HG03025 (cell line): Measurements from ENCODE around the gene GRAP2.
"Not testable (repeated sequence)": the region's sequence is repeated elsewhere in the genome, so short reads cannot be mapped to it uniquely, and the experiment has no call there.

Experiments
- ATAC-seq: cut with Tn5 transposase; IDR thresholded peaks from one replicate; pipeline ENCODE4 v1.9.1; 2021; ENCODE audit warnings: mild to moderate bottlenecking, moderate library complexity; ENCODE audit not compliant: unreplicated experiment, low FRiP score

GRAP2 gene

GRCh38 chr22:39942439-39943230 is 41.8 kb downstream of the GRAP2 start:
- ATAC-seq, result no peak

- no peak for ATAC-seq
These were observed 42.5 kb downstream of the GRAP2 start for GRCh38 chr22:39943337-39943736.

GRCh38 chr22:39943953-39944872 is 43.3 kb downstream of the GRAP2 start:
- no peak for ATAC-seq

- no peak for ATAC-seq
These were observed 45.2 kb downstream of the GRAP2 start for GRCh38 chr22:39946126-39946502.

GRCh38 chr22:39946503-39947219 is 45.8 kb downstream of the GRAP2 start:
- no peak for ATAC-seq

GRCh38 chr22:39947220-39948216 is 46.6 kb downstream of the GRAP2 start:
- ATAC-seq, result no peak

GRCh38 chr22:39949964-39950737 is 49.3 kb downstream of the GRAP2 start:
- ATAC-seq, result no peak

GRCh38 chr22:39951603-39952293 is 50.9 kb downstream of the GRAP2 start:
- ATAC-seq, result not testable (repeated sequence)

GRCh38 chr22:39952347-39952746 is 51.5 kb downstream of the GRAP2 start:
- no peak for ATAC-seq

GRCh38 chr22:39953101-39953500 is 52.2 kb downstream of the GRAP2 start:
- ATAC-seq, result no peak

GRCh38 chr22:39954584-39955055 is 53.7 kb downstream of the GRAP2 start:
- no peak for ATAC-seq

GRCh38 chr22:39955675-39956074 is 54.8 kb downstream of the GRAP2 start:
- ATAC-seq, result no peak

GRCh38 chr22:39956932-39957664 is 56.2 kb downstream of the GRAP2 start:
- no peak for ATAC-seq

- ATAC-seq, result no peak
These were observed 57.3 kb downstream of the GRAP2 start for GRCh38 chr22:39958009-39958711.

- no peak for ATAC-seq
These were observed 58.2 kb downstream of the GRAP2 start for GRCh38 chr22:39958949-39959639.

- ATAC-seq, result no peak
These were observed 59.0 kb downstream of the GRAP2 start, which contains the start of gene TMA7B for GRCh38 chr22:39959640-39960447. TSS of gene TMA7B (plus strand) at chr22:39960397. CDS start at chr22:39964375, 3,978 bp downstream.
